Fibroblast of mammary gland (primary cell): ENCODE data around the gene R3HDML.
A peak's percentile ranks its signal among the peaks of the same experiment; 100 is the strongest.

Experiments
- DNase-seq: peaks from one replicate; pipeline ENCODE4 v3.0.0-alpha.2; 2010; ENCODE audit warnings: low read depth
- H3K4me3 ChIP-seq: 2 replicates; pipeline ENCODE4 v1.5.1; 2011; ENCODE audit warnings: low read depth, mild to moderate bottlenecking, low read length, moderate library complexity; ENCODE audit not compliant: control insufficient read depth
- TF ChIP-seq, protein P1 (sequence below): conservative IDR thresholded peaks from 2 replicates; pipeline ENCODE4 v1.5.1; 2011; ENCODE audit warnings: low read depth, low read length, inconsistent platforms; ENCODE audit not compliant: control insufficient read depth, insufficient read depth

The R3HDML gene

DNA sequence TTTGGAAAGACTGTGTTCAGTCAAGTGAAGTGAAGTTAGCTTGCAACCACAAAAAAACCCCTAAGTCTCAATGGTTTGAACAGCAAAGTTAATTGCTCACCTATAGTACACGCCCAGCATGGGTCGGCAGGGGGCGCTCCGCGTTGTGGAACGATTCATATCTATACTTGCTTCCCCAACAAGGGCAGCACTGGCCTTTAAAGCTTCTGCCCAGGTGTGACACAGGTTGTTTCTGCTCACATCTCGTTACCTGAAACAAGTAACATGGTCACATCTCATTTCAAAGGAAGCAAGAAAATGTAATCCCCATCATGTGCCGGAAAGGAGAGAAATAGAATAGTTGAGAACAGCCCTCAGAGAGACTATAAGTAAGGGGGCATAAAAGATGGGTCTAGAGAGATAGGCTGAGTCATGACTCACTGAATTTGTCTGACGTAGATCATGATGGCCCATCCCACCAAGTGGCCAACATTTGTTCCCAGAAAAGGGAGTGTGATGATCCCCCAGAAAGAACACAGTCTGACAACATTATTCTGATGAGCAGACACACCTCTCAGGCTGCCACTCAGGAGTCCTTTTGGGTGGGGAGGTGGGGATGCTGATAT lies 47.7 kb downstream of the R3HDML start:
- TF ChIP-seq, protein P1, sequence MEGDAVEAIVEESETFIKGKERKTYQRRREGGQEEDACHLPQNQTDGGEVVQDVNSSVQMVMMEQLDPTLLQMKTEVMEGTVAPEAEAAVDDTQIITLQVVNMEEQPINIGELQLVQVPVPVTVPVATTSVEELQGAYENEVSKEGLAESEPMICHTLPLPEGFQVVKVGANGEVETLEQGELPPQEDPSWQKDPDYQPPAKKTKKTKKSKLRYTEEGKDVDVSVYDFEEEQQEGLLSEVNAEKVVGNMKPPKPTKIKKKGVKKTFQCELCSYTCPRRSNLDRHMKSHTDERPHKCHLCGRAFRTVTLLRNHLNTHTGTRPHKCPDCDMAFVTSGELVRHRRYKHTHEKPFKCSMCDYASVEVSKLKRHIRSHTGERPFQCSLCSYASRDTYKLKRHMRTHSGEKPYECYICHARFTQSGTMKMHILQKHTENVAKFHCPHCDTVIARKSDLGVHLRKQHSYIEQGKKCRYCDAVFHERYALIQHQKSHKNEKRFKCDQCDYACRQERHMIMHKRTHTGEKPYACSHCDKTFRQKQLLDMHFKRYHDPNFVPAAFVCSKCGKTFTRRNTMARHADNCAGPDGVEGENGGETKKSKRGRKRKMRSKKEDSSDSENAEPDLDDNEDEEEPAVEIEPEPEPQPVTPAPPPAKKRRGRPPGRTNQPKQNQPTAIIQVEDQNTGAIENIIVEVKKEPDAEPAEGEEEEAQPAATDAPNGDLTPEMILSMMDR = peak; percentile 93
- peak; percentile 66 for DNase-seq
- no peak overlapping the region for H3K4me3 ChIP-seq

DNA sequence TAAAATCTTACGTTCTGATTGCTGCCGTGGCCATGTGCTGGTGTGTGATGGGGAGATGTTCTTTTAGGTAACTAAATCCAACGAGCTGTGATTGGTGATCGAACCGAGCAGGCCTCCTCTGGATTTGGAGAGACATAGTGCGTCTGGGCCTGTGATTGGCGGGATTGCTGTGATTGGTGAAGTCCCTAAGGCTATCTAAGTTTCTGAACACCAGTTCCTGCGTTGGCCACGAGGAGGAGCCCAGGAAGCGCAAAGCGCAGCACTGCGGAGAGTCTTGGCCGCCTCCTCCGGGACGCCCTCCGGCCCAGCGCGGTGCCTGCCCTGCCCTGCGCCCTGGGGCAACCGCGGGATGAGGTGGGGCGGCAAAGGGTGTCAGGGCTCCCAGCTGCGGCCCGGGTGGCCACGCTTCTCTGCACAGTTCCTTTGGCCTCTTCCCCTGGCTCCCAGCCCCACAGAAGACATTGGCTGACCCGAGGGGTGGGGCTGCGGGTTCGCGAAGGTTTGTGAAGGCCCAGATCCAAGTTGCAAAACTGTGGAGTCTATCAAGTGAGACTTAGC lies 51.7 kb downstream of the R3HDML start:
- peak; percentile 88 for DNase-seq
- TF ChIP-seq, protein P1 = peak; percentile 89
- peak overlapping the region; percentile 19 for H3K4me3 ChIP-seq

DNA sequence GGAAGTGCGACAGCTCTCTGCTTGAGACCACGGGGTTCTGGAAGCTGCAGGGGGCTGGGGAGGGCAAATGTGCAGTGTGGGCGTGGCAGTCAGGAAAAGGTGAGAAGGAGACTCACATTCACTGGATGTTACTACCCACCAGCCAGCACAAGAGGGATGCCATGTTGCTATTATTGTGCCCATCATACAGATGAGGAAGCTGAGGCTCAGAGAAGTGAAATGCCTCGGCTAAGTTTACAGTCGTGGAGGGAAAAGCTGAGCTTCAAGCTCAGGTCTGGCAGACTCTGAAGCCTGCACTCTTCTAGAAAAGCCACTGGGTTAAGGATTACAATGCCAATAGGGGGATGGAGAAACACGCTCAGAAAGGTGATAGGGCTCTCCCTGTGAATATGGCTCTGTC lies 53.0 kb downstream of the R3HDML start:
- TF ChIP-seq, protein P1 = no peak
- no peak for DNase-seq
- no peak overlapping the region for H3K4me3 ChIP-seq

DNA sequence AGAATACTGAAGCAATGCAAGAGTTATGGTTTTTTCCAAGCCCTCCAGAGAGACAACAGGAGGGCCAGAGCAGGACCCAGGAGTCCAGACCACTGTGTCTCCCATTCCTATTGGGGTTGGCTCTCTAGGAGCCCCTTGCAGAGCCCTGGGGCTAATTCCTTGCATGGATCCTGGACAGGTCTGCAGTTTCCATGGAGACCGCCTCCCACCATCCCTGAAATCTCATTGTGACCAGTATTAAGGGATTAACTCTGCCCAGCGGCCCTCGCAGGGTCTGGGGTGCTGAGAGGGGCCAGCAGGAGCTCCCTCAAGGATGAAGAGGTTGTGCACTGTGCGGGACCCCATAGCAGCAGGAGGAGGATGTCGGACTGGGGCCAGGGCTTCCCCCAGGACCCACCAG lies 53.4 kb downstream of the R3HDML start:
- TF ChIP-seq, protein P1 = no peak
- H3K4me3 ChIP-seq = no peak overlapping the region
- DNase-seq = no peak

DNA sequence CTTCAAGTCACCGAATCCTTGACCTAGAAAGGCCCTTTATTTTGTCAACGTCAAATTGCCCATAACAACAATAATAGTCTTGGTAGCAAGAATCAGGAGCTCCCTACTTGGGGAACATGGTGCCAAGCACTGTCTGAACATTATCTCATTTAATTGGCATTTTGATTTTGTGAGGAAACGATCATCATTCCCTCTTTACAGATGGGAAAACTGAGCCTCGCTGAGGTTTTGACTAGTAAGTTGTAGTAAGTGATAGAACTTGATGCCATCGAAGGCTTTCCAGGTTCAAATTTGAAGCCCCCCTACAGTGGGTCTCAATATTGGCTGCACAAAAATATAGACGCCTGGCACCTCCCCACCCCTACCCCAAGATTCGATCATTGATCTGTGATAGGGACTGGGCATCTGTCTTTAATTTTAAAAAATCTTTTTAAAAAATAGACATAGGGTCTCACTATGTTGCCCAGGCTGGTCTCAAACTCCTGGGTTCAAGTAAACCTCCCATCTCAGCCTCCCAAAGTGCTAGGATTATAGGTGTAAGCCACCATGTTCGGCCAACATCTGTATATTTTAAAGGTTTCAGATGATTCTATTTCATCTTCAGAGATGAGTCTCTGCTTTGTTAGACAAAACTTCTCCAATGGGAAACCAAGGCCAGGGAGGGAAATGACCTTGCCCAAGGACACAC lies 55.4 kb downstream of the R3HDML start:
- DNase-seq = no peak
- TF ChIP-seq, protein P1 = no peak

DNA sequence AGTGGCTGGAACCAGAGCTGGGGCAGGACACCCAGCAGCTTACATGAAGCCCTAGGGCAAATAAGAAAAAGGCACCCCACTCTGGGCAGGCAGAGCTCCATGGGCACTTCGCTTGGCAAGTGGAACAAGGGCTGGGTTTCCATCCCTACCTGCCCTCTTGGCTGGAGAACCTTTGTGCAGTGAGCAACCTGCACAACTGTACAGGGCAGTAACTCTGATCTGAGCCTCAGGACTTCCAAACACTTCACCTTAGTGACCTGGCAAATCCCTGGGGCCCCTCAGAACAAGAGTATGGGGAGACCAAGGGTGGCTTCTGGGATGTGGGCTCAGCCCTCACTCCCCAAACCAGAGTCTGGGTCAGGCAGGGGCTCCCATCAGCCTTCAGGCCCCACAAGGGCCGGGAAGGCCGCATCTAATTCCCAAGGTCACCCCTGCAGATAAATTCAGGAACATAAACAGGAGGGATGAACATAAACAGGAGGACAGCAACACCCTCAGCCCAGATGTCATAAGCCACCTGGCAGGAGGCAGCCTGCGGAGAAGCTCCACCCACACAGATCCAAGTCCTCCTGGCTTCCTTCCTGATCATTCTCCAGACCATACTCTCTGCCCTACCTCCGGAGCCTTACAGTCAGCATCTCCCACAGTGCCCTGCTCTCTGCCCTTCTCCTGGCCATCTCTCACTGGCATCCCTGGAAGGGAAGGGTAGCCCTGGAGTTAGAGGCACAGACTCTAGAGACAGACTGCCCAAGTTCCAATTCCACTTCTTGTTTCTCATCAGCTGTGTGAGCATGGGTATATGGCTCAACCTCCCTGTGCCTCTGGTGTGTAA lies 56.1 kb downstream of the R3HDML start:
- no peak for DNase-seq
- TF ChIP-seq, protein P1 = no peak
- no peak overlapping the region for H3K4me3 ChIP-seq

More for the DNA sequence above, 55.4 kb downstream of the R3HDML start:
- no peak overlapping the region for H3K4me3 ChIP-seq
